ENCODE measurements around the gene RELB. TPM values are rescaled to one million over a fixed set of nuclear protein-coding genes. Genes with fewer than 3 reads are reported as not detected.
A peak's percentile ranks its signal among the peaks of the same experiment; 100 is the strongest.

The RELB gene
- total and polyA plus RNA-seq, 2 of the 4 experiments (the other 2 are of a cell fraction), result 5.0 to 17.2 TPM

- Histone ChIP-seq H4K91ac (ENCODE audit: insufficient read depth, low read depth, low read length) (peak overlapping the region; percentile 82), H2AK9ac (replicated peaks; ENCODE audit: low read depth, low read length, poor library complexity) (peak overlapping the region; percentile 95), H3K9me3 (ENCODE audit: control insufficient read depth, insufficient read depth, low read length) (no peaks in the 10 kb centered on the region), H3K23ac (ENCODE audit: low read depth, low read length) (peak overlapping the region; percentile 94; the same call in 1 of the 2 replicates), H4K5ac (ENCODE audit: low read depth, low read length) (peak overlapping the region; percentile 87), H3K4me2 (ENCODE audit: low read depth, low read length) (peak overlapping the region; percentile 99), H3K36me3 (ENCODE audit: control insufficient read depth, insufficient read depth, low read length) (peaks cover 8% of the 10 kb centered on the region), H2BK5ac (ENCODE audit: low read depth, low read length, poor library complexity, severe bottlenecking) (peak overlapping the region; percentile 62), H3K4me3 (ENCODE audit: insufficient read depth, low read depth, low read length) (peak overlapping the region; percentile 99), H2AFZ (replicated peaks; ENCODE audit: low read length, poor library complexity) (peak overlapping the region; percentile 100), H3K9ac (ENCODE audit: low read depth, low read length) (peak overlapping the region; percentile 87), H2BK15ac (ENCODE audit: low read depth, low read length) (0 out of 3 replicates have a peak overlapping the region, but pooled peaks have one; percentile 7), H2BK20ac (ENCODE audit: low read depth, low read length) (no peak overlapping the region), H3K9me1 (ENCODE audit: insufficient read depth, low read length) (peaks cover 15% of the 10 kb centered on the region), H3K27ac (ENCODE audit: insufficient read depth, low read length) (peak overlapping the region; percentile 82), H4K20me1 (ENCODE audit: insufficient read depth, low read length) (no peaks in the 10 kb centered on the region), H3K79me1 (ENCODE audit: low read depth in 1 of 2, low read length in 2 of 2) (peaks cover 18 to 42% of the 10 kb centered on the region in 2 experiments), H3K4me1 (ENCODE audit: control insufficient read depth, insufficient read depth, low read length) (peaks cover 5% of the 10 kb centered on the region; the same call in 1 of the 2 replicates), H4K8ac (ENCODE audit: low read depth in 2 of 2, low read length in 2 of 2) (peak overlapping the region; percentile 97 to 99), H3K18ac (ENCODE audit: low read depth, low read length) (peak overlapping the region; percentile 67; the same call in 1 of the 2 replicates), H3K27me3 (ENCODE audit: control insufficient read depth, insufficient read depth, low read length) (no peaks in the 10 kb centered on the region), H2BK120ac (ENCODE audit: low read depth, low read length) (peak overlapping the region; percentile 45; the same call in 1 of the 2 replicates), H3K14ac (replicated peaks; ENCODE audit: low read depth, low read length) (peak overlapping the region; percentile 98), H2AK5ac (ENCODE audit: low read depth, low read length) (peak overlapping the region; percentile 73), H3K56ac (ENCODE audit: extremely low read depth, insufficient read depth, low read length) (no peak overlapping the region), H3K4ac (ENCODE audit: low read depth, low read length) (peak overlapping the region; percentile 93)
- dilution Hi-C loops (cut with HindIII; ENCODE audit: low sequenced_read_pairs, unreplicated experiment), result no loop called here
- ATAC-seq (ENCODE audit: low read depth), result peak; percentile 32
- intact Hi-C loops (cut with micrococcal nuclease), result no loop called here
- TF ChIP-seq ELK1 (IDR thresholded peaks at IDR 0.05; ENCODE audit: borderline replicate concordance, low read depth, low read length) (no peak), CEBPB (IDR thresholded peaks at IDR 0.05; ENCODE audit: low read depth, low read length) (no peak), CTCF (conservative IDR thresholded peaks at IDR 0.05; ENCODE audit: low read depth, low read length) (no peak), NFE2L2 (IDR thresholded peaks at IDR 0.05; ENCODE audit: low read depth, low read length) (no peak), CHD1 (IDR thresholded peaks at IDR 0.05; ENCODE audit: low read depth, low read length) (no peak), RFX5 (IDR thresholded peaks at IDR 0.05; ENCODE audit: low read depth, low read length) (no peak)
- POLR2A ChIA-PET (ENCODE audit: unreplicated experiment), result no interaction called here
- in situ Hi-C loops (cut with MboI; ENCODE audit: low sequenced_read_pairs), result no loop called here
- CTCF ChIA-PET, result no interaction called here
- BruUV-seq (replicated peaks), result no TSS peak
- 100% methylated on average over 2 of the region's 10 CpGs; no CpG with 5 or more reads in 1 of the 2 experiments for WGBS, 2 experiments (ENCODE audit: extremely low coverage in 2 of 2, insufficient read length in 1 of 2)
- DNase-seq, result no peak
Measured at GRCh38 chr19:45078390-45079062, 77.3 kb downstream of the RELB start.

Measured in IMR-90 (cell line).